GM06990 (cell line): ENCODE data around the gene DDX10.

Source experiments
- DNase-seq: peaks from one replicate; pipeline ENCODE4 v3.0.0-alpha.2; 2011; ENCODE audit not compliant: insufficient read length; ENCODE audit errors: extremely low read depth
- H3K27me3 ChIP-seq: replicated peaks from 2 replicates; pipeline ENCODE4 v1.6.0; 2011; ENCODE audit warnings: low read length; ENCODE audit not compliant: control insufficient read depth, insufficient read depth
- H3K36me3 ChIP-seq: 2 replicates; pipeline ENCODE4 v1.5.1; 2011; ENCODE audit warnings: low read length; ENCODE audit not compliant: control insufficient read depth, insufficient read depth
- H3K4me3 ChIP-seq: replicated peaks from 2 replicates; pipeline ENCODE4 v1.5.1; 2011; ENCODE audit warnings: low read depth, mild to moderate bottlenecking, control low read depth, low read length
- TF ChIP-seq, protein P1 (sequence below): IDR thresholded peaks from 2 replicates; pipeline ENCODE4 v1.5.1; 2011; ENCODE audit warnings: low read length, control low read depth, mild to moderate bottlenecking, inconsistent platforms; ENCODE audit not compliant: insufficient read depth, poor library complexity, severe bottlenecking

DDX10 gene

DNA sequence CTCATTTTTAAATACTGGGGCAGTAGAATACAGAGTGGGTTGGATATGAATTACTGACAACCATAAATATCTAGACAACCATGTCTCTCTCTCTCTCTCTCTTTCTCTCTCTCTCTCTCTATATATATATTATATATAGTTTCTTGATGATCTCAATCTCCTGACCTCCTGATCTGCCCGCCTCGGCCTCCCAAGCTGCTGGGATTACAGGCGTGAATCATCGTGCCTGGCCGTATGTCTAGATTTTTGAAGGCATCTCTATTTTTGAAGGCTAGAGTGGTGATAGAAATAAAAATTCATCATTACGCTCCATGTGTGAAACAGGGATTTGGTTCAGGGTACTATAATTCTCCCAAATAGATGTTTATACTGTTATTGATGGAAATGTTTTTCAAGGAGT lies 84.1 kb downstream of the DDX10 start:
- TF ChIP-seq, protein P1, sequence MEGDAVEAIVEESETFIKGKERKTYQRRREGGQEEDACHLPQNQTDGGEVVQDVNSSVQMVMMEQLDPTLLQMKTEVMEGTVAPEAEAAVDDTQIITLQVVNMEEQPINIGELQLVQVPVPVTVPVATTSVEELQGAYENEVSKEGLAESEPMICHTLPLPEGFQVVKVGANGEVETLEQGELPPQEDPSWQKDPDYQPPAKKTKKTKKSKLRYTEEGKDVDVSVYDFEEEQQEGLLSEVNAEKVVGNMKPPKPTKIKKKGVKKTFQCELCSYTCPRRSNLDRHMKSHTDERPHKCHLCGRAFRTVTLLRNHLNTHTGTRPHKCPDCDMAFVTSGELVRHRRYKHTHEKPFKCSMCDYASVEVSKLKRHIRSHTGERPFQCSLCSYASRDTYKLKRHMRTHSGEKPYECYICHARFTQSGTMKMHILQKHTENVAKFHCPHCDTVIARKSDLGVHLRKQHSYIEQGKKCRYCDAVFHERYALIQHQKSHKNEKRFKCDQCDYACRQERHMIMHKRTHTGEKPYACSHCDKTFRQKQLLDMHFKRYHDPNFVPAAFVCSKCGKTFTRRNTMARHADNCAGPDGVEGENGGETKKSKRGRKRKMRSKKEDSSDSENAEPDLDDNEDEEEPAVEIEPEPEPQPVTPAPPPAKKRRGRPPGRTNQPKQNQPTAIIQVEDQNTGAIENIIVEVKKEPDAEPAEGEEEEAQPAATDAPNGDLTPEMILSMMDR, result no peak
- Histone ChIP-seq H3K36me3 (no peaks in the 10 kb centered on the region), H3K4me3 (no peak overlapping the region), H3K27me3 (no peaks in the 10 kb centered on the region)
- DNase-seq, result no peak

DNA sequence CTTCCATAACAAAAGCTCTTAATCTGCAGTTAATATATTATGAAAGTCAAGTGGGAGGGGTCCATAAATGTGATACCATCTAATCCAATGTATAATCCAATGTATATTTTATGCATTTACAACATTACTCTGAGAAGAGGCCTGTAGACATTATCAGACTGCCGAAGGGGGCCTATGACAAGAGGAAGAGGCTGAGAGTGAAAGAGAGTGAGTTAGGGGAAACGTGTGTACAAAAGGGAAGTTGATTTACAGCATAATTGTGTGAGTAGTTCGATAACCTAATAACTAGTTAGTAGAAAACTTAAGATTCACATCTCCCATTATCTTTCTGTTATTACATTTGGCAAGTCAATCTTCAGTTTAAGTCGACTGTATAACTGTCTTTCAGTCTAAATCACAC lies 86.6 kb downstream of the DDX10 start:
- DNase-seq, result no peak
- TF ChIP-seq, protein P1, result no peak
- Histone ChIP-seq H3K4me3 (no peak overlapping the region), H3K36me3 (no peaks in the 10 kb centered on the region), H3K27me3 (no peaks in the 10 kb centered on the region)

DNA sequence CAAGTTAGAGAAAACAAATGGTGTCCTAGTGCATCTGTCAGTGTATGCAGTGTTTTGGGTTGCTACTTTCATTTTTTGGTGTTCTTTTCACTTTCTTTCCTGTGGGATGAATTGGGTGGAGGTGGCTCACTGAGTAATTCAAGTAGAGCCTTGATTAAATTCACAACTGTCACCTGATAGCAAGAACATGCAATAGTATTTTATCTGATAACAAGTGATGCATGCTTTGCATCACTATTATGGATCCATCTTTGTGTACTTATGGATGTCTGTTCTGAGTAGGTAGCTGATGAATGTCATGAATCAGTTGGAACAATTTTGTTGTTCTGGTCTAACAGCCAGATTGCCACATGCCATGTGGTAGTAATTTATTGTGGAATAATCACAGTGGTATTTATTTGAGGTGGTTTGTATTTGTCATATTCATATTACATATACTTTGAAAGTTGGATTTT lies 87.5 kb downstream of the DDX10 start:
- TF ChIP-seq, protein P1, result no peak
- Histone ChIP-seq H3K36me3 (no peaks in the 10 kb centered on the region), H3K4me3 (no peak overlapping the region), H3K27me3 (no peaks in the 10 kb centered on the region)
- no peak for DNase-seq

DNA sequence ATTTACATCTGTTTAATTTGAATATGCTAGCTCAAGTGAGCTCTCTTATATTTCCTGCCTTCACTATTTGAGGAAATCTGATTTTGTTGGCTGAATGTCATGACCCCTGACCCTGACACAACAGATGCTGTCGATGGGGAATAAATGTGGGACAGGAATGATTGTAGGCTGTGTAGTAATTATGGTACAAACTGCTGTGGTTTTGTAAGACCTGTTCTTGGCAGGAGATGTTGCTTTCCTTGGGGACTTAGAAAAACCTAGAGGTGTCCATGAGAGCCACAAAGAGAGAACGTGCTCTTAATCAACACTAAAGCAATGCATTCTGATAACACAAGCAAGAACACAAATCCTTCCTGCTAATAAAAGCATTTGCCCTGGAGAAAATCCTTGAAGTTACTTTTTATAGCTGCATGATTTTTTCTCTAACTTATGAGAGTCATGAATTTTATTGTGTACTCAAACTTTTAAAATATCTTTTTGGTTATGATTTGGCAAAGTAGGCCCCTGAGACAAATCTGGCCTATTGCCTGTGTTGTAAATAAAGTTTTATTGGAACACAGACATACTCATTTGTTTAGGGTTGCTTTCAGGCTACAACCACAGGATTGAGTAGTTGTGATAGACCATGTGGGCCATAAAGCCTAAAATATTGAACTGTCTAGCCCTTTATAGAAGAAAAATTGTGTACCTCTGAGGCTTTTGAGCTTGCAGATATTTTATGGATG lies 90.2 kb downstream of the DDX10 start:
- Histone ChIP-seq H3K4me3 (no peak overlapping the region), H3K27me3 (no peaks in the 10 kb centered on the region), H3K36me3 (no peaks in the 10 kb centered on the region)
- no peak for DNase-seq
- TF ChIP-seq, protein P1, result no peak

DNA sequence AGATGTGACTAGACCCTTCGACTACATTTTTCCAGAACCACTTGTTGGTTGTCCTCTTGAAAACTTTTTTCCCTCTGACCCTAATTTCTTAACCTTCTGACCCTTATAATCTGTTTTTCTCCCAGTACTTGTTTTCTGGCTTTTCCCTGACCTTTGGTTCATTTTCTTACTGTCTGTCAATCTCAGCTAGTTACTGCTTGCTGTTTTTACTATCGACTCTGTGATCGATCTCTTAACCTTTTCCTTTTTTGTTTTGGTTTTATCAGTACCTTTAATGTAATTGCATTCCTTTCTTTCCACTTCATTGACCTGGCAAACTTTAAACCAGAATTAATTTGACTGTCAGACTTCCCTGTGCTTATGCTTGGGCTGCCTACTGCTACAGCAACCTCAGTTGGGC lies 92.8 kb downstream of the DDX10 start:
- H3K27me3 ChIP-seq, result no peaks in the 10 kb centered on the region
- no peak overlapping the region for H3K4me3 ChIP-seq
- TF ChIP-seq, protein P1, result no peak
- no peaks in the 10 kb centered on the region for H3K36me3 ChIP-seq
- DNase-seq, result no peak
